ENCODE measurements around the gene CLIP4. TPM values are rescaled to one million over a fixed set of nuclear protein-coding genes. Genes with fewer than 3 reads are reported as not detected.
"Not testable (repeated sequence)": the region's sequence is repeated elsewhere in the genome, so short reads cannot be mapped to it uniquely, and the experiment has no call there.

Gene CLIP4
- total RNA-seq, 1 donor from 2014 or later, result 51.1 TPM

DNA sequence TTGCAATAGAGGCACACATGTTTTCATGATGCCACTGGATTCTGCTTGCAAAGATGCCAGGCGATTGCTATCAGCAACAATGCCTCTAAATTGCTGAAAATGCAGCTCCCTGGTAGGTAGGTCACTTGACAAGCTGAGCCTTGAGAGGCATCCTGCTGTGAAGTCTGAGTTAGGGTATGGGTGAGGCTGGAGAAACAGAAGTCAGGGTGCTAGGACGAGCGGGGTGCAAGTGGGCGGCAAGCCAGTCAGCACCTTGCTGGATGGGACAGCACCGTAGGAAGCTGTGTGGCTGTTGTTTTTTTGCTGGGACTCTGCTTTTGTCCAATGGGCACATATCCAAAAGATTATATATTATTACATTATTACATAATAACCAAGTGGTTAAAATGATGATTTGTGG is 10.5 kb upstream of the CLIP4 start:
- DNase-seq, result no peak

DNA sequence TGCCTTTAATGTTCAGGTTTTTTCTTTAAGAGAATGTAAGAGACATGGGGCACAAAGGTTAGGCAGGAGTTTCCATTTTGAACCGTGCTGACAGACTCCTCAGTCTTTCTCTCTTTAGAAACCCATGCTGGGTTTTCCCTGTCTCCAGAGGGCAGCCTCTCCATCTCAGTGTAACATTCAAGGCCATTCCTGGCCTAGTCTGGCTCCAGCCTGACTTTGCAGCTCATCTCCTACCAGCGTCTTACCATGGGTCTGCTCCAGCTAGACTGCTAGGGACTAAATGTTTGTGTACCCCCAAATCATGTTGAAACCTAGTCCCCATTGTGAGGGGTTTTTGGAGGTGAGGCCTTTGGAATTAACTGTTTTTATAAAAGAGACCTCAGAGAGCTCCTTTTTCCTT is 9.8 kb upstream of the CLIP4 start:
- DNase-seq, result no peak

DNA sequence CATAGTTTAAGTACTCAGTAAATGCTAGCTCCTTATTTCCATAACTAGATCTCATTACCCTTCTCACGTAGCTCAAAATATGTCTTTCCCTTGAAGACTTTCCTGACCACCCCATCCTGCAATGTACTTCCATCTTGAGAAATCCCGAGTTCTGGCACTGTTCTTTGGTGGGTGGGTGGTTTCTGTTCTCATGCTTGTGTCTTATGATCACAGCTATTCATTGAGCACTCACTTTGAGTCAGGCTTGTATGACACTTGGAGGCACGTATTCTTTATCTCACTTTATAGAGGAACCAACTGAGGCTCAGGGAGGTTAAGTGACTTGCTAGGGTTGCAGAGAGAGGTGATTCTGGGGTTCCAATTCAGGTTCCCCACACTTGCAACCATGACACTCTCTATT is 9.0 kb upstream of the CLIP4 start:
- DNase-seq, result no peak

DNA sequence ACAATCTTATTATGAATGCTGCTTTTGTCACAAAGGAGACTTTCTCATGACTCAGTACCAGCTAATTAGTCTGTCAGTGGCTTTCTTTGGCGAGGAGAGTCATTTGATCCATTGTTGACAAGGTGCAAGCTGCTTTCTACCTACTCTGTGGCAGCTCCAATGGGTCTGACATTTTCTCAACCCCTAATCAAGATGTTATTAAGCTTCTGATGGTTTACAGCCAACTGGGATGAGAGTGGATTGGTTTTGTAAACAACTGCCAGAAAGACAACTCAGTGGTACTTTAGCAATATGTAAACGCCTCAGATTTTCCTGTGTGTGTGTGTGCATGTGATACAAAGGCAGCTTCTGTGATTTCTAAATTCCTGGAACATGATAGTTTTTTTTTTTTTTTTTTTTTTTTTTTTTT is 8.2 kb upstream of the CLIP4 start:
- no peak for DNase-seq

DNA sequence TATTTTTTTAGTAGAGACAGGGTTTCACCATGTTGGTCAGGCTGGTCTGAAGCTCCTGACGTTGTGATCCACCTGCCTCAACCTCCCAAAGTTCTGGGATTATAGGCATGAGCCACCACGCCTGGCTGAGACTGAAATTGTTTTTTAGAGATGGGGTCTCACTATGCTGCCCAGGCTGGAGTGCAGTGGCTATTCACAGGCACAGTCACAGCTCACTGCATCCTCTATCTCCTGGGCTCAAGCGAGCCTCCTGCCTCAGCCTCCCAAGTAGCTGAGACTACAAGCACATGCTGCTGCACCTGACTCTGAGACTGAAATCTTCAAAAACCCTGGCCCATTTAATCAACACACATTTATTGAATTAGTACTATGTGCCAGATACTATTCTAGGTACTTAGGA is 7.7 kb upstream of the CLIP4 start:
- not testable (repeated sequence) for DNase-seq

DNA sequence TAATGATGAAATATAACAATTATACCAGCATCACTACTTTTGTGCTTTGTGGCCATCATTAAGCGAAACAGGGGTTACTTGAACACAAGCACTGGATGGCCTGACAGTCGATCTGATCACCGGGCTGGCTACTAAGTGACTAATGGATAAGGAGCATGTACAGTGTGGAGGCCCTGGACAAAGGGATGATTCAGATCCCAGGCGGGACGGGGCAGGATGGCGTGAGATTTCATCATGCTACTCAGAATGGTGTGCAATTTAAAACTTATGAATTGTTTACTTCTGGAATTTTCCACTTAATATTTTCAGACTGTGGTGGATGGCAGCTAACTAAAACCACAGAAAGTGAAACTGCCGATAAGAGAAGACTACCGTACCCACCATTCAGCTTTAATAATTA is 7.0 kb upstream of the CLIP4 start:
- DNase-seq, result no peak

DNA sequence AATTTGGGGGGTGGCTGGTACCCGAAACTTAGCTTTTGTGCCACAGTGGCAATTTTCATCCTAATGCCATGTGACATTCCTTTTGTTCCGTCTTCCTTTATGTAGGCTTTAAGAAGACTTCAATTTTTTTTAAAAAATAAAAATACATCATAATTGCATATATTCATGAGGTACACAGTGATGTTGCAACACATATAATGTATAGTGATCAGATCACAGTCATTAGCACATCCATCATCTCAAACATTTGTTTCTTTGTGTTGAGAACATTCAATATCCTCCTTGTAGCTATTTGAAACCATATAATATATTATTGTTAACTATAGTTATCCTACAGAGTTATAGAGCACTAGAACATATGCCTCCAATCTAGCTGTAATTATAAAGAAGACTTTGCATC is 6.0 kb upstream of the CLIP4 start:
- no peak for DNase-seq

DNA sequence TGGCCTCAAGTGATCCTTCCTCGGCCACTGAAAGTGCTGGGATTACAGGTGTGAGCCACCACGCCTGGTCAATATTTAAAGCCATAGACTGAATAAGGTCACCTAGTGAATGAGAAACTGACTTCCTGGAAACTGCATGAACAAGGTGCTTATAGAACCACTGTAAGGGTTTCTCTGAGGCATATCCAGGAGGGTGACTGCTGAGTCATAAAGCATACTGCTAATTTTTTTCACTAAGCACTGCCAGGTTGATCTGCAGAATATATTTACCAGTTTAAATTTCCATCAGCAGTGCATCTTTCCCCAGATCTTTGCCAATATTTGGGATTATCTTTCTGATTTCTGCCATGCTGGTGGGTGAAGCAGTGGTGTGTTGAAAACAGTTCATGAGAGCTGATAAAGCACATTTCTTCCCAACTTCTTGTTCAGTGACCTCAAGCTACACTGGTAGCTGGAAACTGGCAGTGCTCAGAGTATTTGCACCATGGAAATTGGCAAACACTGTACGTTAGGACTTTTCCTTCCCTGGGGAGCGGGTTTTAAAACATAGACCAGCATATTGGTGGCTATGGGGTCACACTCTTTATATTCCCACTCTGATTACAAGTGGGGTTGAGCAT is 4.2 kb upstream of the CLIP4 start:
- DNase-seq, result no peak

DNA sequence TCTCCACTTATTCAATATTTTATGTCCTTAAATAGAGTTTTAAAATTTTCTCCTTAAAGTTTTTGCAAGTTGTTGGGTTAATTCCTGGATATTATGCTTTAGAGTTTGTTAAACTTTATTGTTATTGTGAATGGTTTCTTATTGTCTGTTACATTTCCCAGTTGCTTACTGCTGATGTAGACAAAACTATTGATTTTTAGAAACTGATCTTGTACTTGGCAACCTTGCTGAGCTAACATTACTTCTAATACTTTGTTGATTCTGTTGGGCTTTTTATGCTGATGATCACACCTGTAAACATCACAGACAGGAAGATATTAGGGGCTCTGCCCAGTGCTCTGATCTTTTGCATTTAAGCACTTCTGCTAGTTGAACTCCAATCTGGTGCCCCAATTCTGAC is 2.8 kb upstream of the CLIP4 start:
- DNase-seq, result no peak

DNA sequence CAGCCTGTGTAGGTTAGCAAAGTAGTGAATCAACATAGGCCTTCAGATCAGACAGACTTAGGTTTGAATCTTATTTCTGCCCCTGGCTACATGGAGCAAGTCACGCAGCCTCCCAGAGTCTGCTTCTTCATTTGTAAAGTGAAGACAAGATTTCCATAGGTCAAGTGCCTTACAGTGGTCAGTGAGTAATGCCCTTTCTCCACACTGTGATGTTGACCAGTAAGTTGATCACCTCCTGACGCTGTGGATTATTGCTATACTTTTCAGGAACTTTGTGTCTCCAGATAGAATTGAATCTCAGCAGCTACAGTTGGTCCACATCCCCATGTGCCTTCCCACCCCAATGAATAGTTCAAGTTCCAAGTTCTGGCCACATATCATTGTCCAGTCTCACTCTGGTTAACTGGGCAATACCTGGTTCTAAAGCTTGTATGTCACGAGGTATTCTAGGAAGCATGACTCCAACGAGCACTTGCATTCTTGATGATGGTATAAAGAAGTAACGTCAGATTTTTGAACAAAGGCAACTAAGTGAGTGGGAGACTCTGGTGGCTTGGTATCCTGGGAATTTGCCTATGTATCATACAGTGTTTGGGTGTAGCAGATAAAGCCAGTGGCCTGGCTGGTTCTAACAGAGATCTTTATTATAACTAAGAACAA is 2.1 kb upstream of the CLIP4 start:
- DNase-seq, result no peak

DNA sequence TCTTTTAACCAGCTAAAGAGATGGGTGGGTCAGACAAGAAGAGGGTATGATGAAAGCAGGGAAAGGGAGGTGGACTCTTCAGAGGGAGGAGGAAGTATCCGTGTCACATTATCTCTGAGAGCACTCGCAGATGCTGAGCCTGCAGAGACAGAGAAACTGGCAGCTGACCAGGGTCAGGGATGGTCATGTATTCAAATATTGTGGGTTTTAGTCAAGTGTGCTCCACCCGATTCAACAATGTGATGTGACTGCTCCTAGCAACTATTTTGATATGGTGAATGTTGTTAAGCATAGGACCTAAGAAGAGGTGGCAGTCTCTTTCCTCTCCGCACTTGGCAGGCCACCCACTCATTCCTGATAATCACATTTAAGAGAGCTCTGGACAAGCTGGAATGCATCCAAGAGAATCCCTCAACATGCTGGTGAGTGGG is 1.3 kb upstream of the CLIP4 start:
- no peak for DNase-seq

DNA sequence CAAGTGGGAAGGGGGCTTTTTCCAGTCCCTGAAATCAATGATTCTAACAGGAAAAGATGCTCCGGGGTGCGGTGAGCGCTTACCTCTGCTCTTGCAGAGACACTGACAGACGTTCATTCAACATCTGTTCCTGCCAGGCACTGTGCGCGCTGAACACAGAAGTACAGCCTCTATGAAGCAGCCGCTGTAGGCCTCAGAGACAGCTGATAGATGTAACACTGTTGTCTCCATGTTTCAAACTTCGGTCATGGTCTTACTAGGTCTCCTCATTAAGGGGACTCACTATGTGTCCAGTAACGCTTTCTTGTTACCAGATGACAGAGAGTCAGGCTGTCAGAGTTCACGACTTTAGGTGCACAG is 649 bp upstream of the CLIP4 start:
- no peak for DNase-seq

DNA sequence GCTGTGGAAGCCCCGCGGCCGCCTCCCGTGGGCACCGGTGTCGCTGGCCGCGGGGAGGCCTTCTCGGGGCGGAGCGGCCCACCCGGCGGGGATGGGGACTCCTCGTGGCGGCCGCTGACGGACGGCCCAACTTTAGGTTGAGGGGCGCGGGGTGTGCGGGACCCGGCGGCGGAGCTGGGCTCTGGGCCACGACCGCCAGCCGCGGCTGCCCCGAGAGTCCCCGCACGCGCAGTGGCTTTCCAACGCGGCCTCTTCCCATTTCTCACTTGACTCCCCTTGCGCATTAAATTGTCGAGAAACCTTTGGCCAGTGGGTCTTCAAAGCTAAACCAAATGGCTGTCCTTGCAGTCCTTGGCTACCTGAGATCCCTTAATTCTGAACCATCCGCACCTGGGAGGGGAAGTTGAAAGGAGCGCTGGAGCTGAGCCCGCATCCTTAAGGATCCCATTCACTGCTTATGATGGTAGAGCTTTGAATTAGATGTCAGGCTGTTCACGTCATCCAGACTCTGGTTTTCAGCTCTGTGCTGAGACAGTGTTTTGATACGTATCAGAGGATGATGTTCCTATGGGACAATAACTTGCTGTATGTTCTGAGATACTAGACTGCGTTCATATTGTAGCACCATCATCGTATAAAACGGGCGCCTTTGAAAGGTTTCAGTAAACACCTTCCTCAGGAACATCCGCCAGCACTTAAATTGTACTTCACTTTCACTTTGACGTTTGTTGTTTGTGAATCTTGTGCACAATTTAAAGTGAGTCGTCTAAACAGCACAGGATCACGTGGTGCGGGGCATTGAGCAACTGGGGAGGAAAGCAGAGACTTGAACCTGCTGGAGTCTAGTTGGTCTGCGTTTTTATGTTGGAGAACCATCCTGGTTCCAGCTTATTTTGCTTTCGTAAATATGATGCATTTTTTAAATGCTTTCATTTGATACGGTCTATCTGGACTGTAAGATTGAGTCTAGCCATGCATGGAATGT is 874 bp downstream of the CLIP4 start:
- DNase-seq, result peak; percentile 48

DNA sequence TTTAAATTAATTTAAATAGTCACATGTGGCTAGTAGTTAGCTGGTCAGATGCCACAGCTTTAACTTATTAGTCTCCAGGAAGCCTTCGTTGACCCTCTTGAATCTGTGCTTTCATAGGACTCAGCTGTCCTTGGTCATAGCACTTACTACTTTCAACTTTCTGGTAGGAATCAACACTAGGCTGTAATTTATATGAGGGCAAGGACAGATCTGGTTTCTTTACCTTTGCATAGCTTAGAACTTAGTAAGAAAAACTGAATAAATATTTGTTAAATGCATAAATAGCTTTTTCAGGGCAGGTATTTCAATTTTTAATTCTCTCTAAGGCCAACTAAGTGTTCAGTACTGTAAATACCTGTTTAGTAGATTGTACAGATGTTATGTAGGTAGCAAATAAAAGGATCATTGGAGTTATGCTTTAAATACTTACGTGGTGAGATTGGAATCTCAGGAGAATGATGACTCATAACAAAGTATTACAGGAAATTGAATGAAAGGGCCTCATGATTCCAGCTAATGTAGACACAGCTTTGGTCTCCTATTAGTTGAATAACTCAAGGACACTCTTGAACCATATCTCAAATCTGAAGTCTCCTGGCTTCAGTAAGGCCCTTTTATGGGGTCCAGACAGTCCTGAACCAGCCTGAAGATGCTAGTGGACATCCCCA is 2.6 kb downstream of the CLIP4 start:
- no peak for DNase-seq

DNA sequence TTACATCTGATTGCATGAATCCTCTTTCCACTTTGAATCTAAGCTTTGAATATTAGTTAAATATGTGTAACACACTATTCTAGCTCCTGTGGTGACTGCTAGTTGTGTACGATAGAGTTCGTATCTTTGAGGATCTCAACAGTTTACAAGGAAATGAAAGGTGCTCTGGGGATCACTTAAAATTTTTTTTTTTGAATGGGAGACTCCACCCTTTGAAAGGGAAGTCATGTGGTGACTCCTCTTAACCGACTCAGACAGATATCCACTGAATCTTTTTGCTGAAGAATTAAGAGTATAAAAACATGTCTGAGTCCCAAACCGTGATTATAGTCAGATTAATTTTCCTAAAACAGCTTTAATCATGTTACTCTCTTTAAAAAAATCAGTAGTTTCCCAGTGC is 4.0 kb downstream of the CLIP4 start:
- DNase-seq, result no peak

DNA sequence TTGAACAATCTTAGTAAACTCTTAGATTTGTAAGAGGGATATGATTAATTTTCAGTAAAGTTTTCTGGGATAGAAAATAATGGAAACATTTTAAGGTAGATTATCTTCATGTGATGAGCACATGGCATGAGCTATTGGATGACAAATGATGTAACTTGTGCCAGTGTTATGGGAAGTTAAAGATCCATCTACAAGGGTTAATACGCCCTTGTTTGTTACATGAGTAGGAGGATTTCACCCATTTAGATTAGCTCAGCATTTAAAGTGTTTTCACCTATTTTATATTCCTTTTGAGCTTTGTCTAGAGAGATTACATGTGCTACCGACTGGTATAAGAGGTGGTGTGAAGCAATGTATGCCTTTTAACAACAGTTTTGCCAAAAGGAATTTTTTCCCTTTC is 5.6 kb downstream of the CLIP4 start:
- DNase-seq, result no peak

DNA sequence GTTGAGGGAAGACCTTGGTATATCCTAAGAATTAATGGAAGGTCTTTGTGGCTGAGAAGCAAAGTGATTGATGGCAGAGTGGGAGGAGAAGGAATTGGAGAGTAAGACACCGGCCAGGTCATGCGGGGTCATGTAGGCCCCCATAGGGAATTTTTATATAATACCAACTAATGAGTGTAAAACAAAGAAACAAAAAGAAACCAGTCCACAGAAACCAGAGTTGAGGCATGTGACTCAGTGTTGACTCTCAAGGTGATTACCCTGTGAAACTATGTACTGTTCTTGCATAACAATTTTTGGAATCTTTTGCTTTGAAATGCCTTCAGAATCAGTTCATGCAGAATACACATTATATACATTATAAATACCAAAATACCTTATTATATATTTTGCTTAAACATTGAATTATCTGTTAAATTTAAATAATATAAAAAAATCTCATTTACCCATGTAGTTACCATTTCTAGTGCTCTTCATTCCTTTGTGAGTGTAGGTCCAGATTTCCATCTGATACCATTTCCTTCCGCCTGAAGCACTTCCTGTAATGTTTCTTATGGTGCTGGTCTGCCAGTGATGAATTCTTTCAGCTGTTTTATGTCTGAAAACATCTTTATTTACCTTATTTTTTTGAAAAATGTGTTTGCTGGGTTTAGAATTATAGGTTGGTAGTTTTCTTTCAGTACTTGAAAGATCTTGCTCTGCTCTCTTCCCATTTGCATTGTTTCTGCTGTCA is 8.6 kb downstream of the CLIP4 start:
- no peak for DNase-seq

DNA sequence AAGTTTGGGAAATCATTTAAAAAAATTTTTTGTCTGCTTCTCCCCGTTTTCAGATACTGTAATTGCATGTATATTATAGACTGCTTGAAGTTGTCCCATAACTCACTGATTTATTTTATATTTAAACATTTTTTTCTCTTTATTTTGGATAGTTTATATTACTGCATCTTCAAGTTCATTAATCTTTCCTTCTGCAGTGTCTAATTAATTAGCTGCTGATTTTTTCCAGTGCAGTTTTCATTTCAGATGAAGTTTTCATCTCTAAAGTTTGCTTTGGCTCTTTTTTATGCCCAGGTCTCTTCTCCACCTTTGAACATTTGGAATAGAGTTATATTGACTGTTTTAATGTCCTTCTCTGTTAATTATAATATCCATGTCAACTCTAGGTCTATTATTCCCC is 9.3 kb downstream of the CLIP4 start:
- no peak for DNase-seq

DNA sequence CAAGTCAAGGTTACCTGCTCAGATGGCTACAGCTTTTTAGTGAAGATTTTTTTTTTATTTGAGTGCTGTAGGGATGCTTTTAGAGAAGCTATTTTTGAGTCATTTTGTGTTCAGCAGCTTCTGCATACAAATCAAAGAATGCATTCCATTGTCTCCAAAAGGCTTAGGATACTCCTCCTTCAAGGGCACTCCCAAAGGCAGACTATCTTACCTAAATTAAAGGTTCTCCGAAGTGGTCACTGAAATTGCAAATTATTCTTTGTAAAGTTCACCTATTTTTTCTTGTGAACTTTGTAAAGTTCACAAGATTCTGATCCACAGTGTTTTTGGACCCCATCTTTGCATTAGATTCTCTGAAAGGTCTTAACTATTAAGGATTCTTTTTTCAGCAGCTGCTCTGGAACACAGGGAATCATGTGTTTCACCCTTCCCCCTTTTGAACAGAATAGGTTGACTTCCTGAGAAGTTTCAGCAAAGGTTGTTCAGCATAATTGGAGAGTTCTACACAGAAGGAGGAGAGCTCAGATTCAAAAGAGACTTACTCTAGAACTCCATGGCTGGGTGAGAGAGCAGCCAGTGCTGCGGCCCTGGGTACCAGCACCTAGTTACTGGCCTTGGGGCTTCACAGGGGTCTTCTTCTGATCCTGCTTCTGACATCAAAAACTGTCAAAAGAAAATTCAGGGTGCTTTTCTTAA is 14.5 kb downstream of the CLIP4 start:
- DNase-seq, result no peak

DNA sequence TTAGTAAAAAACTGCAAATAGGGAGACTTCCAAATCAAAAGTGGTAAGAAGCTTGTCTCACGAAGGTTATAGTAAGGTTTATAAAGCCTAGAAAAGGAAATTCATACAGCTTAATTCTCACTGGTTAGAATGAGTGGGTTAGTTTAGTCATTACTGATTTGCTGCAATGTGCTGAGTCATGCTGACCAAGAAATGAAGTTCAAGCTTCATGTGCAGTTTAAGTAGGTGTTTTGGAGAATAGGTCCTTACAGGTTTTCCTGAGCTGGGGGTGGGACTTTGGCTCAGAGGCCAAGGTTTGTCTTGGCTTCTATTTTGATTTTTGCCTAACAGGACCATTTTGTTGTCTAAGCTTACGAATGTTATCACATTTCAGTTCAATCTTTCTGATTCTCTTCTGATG is 15.1 kb downstream of the CLIP4 start:
- no peak for DNase-seq

DNA sequence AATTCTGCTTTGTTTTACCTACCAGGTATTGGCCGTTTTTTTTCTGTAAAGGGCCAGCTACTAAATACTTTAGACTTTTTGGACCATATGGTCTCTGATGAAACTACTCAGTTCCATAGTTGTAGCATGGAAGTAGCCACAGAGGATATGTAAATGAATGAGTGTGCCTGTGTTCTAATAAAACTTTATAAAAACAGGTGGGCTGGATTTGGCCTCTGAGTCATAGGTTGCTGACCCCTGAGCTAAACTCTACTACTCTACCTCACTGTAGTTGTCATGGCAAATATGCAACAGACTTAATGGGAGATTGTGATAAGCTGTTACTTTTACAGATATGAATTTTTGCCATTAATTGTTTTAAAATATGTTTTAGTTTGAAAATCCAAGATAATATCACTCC is 19.7 kb downstream of the CLIP4 start:
- no peak for DNase-seq

DNA sequence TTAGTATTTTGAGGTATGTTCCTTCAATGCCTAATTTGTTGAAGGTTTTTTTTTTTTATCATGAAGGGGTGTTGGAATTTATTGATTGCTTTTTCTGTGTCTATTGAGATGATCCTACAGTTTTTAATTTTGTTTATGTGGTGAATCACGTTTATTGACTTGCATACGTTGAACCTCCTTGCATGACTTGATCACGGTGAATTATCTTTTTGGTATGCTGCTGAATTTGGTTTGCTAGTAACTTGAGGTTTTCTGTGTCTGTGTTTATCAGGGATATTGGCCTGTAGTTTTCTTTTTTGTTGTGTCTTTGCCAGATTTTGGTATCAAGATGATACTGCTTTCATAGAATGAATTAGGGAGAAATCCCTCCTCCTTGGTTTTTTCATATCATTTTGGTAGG is 23.9 kb downstream of the CLIP4 start:
- no peak for DNase-seq
